NCI-H187 treated with DMSO at 0.1 percent for 48 hours (cell line): Measurements from ENCODE around the gene DNTTIP2.
A peak's percentile ranks its signal among the peaks of the same experiment; 100 is the strongest.
"Not testable (repeated sequence)": the region's sequence is repeated elsewhere in the genome, so short reads cannot be mapped to it uniquely, and the experiment has no call there.

ENCODE experiments used
- DNase-seq: peaks from one replicate; lab custom pipeline; 2025; lab: John Stamatoyannopoulos, UW

The DNTTIP2 gene, protein sequence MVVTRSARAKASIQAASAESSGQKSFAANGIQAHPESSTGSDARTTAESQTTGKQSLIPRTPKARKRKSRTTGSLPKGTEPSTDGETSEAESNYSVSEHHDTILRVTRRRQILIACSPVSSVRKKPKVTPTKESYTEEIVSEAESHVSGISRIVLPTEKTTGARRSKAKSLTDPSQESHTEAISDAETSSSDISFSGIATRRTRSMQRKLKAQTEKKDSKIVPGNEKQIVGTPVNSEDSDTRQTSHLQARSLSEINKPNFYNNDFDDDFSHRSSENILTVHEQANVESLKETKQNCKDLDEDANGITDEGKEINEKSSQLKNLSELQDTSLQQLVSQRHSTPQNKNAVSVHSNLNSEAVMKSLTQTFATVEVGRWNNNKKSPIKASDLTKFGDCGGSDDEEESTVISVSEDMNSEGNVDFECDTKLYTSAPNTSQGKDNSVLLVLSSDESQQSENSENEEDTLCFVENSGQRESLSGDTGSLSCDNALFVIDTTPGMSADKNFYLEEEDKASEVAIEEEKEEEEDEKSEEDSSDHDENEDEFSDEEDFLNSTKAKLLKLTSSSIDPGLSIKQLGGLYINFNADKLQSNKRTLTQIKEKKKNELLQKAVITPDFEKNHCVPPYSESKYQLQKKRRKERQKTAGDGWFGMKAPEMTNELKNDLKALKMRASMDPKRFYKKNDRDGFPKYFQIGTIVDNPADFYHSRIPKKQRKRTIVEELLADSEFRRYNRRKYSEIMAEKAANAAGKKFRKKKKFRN

DNA sequence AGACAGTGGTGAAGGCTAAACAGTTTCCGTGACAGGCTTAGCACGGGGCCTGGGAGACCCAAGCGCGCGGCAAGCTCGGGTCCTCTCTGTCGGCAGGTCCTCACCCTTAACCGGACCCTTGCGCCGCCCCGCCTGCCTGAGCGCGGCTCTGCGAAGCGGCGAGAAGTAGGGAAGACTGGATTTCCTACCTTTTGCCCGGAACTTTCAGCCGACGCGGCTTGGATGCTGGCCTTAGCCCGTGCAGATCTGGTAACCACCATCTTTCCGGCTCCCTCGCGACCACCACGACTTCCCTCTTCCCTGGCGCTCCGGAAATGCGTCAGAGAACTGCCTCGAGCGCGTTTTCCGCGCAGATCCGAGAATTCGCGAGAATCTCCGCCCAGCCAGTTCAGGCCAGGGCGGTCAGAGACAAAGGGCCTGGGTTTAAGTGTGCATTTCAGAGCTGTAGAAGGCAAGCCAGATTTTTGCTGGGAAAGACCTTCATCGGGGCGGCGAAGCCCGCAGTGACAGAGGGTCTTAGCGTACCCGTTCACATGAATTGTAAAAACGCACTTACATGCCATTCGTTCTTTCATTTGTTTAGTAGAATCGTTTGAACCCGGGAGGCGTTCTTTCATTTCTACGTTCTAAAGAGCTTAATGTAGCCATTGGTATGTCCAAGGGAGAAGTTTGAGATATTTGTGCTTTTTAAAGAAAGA lies at the start of gene DNTTIP2:
DNTTIP2 (minus strand) TSS at position 318 of the 698 bp plus-strand sequence; CDS start at position 260, 58 bp downstream.
- DNase-seq = peak; percentile 28

GRCh38 chr1:93925206-93925605 lies 46.2 kb upstream of the DNTTIP2 start:
- DNase-seq = no peak

DNA sequence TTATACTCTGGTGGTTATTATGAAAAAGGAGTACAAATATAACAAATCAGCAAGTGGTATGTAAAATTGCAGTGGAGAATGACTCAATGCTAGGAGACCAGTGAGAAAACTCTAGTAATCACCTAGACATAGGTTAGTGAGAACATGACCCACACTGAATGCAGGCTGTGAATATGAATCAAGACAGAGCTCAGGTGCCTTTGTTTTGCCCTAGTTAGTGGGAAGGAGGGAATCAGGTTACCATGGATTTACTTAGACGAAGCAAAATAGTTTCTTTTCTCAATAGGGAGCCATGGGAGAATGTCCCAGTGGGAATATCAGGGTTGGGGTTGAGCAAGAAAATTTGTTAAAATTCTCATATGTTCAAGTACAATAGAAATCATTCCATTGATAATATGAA lies 40.8 kb upstream of the DNTTIP2 start:
- no peak for DNase-seq

DNA sequence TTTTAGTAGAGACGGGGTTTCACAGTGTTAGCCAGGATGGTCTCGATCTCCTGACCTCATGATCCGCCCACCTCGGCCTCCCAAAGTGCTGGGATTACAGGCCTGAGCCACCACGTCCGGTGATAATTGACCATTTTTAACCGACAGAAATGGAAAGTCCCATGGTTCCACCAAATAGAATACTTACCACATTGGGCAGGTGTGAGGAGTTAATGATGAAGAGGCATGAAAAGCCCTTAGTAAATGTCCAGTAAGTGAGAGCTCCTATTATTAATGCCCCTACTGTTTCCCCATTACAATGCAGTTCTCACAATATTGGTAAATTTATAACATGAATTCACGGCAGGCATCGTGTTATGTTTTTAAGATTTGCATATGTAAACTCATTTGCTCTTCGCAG lies 38.3 kb upstream of the DNTTIP2 start:
- DNase-seq = no peak

- not testable (repeated sequence) for DNase-seq
Measured at GRCh38 chr1:93910880-93911279, 31.9 kb upstream of the DNTTIP2 start.

GRCh38 chr1:93910305-93910704 lies 31.3 kb upstream of the DNTTIP2 start:
- DNase-seq = no peak

DNA sequence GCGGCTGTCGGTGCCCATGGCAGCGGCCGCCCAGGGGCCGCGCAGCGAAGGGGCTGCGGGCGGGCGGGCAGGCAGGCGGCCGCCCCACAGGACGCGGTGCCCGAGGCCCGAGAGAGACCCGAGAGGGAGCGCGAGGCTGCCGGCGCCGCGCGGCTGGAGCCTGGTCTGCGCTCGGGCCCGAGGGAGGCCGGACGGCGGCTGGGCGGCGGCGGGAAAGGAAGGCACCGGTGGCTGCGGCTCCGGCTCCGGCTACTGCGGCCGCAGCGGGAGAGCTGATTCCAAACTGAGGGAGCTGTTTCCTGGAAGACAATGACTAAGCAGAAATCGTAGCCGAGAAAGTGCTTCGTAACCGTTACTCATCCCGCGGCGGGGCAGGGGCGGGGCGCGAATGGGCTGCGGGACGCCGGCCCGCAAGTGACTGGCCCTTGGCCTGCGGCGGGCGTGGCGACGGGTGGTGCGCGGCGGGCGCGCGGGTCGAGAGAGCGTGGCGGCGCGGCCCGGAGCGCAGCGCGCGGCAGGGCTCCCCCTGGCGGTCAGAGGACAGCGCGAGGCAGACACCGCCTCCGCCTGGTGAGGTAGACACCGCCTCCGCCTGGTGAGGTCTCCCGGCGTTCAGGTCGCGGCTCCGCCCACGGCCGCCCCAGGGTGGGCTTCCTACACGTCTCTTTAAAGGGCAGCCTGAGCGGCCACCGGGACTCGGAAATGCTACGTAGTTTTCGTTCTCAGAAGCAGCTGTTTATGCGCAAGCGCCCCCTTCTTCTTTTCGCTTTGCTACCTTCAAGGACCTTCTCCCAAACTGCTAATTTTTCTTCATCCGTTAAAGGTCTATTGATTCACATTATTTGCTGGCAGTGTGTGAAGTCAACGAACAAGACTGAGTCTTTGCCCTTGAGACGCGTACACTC lies 30.4 kb upstream of the DNTTIP2 start, which contains the start of gene GCLM:
GCLM (minus strand) TSS at position 285 of the 905 bp plus-strand sequence; CDS start at position 18, 267 bp downstream.
- no peak for DNase-seq

DNA sequence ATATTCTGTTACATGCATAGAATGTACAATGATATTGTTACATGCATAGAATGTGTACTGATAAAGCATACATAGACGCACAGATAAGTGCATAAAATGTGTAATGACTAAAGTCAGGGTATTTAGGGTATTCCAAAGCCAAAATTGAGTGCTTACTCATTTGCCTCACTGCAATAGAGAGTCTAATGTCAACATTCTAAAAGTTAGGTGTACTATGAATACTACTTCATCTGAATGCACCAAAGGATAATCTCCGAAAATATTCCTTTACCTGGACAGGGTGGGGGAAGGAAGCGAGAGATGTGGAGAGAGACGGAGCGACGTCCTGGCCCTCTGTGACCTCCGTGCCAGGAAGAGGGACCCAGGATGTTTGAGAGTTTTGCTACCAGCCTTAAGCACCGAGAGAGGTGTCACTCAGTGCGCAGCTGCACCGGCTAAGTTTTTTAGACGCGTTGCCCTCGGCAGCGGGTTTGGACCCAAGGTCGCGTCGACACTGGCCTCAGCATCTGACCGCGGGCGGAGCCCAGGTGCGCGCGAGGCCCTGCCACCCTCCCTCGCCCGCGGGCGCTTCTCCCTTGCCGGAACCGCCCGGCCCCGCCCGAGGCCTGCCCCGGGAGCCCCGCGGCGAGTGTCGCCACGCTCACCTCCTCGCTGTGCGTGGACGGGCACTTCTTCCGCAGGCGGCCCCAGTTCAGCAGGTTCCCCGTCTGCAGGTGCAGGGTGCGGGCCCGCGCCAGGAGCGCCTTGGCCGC lies 29.6 kb upstream of the DNTTIP2 start:
- no peak for DNase-seq

- no peak for DNase-seq
Measured at GRCh38 chr1:93907718-93908117, 28.7 kb upstream of the DNTTIP2 start.

DNA sequence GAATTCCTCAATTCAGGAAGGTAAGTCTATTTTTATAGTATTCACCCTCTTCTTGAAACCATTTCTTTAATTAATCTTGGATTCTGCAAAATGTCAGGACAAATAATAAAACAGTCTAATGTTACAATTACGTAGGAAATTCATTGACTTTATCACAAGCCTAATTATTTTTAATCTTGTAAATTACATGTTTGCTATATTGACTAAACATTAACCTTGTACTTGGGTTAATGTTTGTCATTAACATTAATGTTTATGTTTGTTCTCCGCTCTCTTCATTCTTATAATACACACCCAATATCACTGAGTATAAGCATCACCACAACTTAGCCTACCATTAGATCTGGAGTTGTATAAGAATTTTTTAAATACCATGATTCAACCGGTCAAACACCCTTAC lies 27.5 kb upstream of the DNTTIP2 start:
- no peak for DNase-seq

- DNase-seq = no peak
Measured at GRCh38 chr1:93905734-93906133, 26.7 kb upstream of the DNTTIP2 start.

- no peak for DNase-seq
Measured at GRCh38 chr1:93905051-93905450, 26.0 kb upstream of the DNTTIP2 start.

DNA sequence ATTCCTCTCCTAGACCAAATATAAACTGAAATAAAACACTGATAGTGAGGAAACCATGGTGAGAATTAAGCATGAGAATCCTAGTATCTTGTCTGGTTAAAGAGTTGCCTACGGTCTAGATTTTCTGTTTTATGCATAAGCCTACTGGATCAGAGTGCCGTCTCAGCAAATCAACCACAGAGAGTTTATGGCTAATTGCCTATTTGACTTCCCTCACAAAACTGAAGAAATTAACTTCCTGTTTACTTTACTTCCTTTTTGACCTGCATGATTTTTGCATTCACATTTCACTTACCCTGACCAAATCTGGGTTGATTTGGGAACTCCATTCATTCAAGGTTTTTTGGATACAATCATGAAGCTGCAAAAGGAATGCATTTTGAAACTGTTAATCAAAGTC lies 25.2 kb upstream of the DNTTIP2 start:
- DNase-seq = no peak

- DNase-seq = no peak
Measured at GRCh38 chr1:93900723-93901504, 21.9 kb upstream of the DNTTIP2 start.

DNA sequence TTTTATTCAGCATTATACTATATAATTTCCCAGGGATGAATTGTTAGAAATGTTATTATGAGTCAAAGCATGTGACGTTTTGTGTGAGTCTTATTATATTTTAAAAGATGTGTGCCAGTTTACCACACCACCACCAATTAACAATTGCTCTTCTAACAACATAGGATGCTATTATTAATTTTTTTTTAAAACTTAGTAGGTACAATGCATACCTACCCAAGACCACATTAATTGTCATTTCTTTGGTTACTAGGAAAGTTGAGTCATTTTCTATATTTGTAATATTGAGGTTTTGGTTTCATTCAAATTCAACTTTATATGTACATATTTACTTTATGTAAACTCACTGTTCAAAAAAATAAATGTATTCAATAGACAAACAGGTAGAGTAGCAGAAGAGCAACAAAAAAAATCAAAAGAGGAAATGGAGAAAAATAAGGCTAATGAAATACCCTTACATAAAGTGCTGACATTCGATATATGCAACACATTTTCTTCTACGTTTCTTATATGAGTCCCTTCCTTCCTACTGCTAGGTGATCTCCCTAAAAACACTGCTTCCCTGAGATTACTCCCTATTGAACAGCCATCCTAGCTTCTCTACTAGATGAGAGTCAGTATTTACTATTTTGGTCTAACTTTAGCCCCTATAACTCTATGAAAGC lies 20.7 kb upstream of the DNTTIP2 start:
- no peak for DNase-seq

DNA sequence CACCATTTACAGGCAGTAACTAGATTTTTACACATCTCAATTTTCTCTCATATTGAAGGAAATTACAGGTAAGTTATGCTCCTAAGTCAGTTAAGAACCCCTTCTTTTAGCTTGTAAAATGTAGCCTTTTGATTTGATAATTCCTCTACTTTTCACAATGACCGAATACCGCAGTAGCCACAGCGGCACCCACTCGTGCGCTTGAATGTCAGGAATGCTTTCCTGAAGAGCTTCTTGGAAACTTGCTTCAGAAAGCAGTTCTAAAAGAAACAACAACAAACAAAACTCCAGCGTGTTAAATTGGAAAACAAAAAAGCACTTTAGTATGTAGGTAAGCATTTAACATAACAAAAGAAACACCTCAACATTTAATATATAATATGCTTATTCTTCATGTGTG lies 9.9 kb upstream of the DNTTIP2 start:
- no peak for DNase-seq

DNA sequence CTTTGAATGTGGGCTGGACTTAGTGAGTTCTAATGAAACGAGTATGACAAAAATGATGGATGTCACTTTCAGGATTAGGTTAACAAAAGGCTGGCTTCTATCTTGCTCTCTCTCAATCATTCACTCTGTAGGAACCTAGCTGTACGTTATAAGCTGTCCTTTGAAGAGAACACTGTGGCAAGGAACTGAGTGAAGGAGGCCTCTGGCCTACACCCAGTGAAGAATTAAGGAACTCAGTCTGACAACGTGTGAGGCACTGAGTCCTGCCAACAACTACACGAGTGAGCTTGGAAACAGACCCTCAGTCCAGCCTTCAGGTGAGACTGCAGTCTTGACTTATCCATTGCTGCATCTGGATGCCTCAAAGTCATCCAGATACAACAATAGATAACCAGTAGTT lies 3.3 kb upstream of the DNTTIP2 start:
- DNase-seq = no peak

DNA sequence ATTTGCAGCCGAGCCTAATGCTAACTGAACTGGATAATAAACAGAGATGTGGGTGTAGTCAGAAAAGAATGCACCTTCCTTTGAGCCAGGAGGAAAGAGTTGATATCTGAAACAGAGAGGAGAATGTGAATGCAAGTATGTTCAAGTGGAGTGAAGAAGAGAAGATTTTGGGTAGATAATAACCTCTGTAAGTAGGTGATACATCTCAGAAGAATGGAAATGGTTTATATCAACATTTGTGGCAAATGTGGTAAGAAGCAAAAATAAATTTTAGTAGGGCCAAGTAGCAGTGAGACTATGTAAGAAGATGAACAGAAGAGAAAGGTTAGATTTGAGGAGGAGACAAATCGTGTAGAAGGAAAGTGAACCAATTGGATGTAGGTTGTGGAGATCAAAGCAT lies 1.7 kb upstream of the DNTTIP2 start:
- no peak for DNase-seq

- DNase-seq = no peak
Measured at GRCh38 chr1:93878501-93878888, 511 bp downstream of the DNTTIP2 start.
